H1 (cell line): ENCODE data around the gene PRLH. TPM values are rescaled to one million over a fixed set of nuclear protein-coding genes. Genes with fewer than 3 reads are reported as not detected.

Experiments
- CHD2 ChIP-seq: IDR thresholded peaks from 2 replicates; pipeline ENCODE4 v1.6.1; 2012; ENCODE audit warnings: low read length, improper control_type of control experiment
- EGR1 ChIP-seq: IDR thresholded peaks from 2 replicates; pipeline ENCODE4 v1.6.1; 2011; ENCODE audit warnings: low read depth, low read length, borderline replicate concordance
- NANOG ChIP-seq: IDR thresholded peaks from 2 replicates; pipeline ENCODE4 v1.6.1; 2011; ENCODE audit warnings: low read length, low read depth, mild to moderate bottlenecking, inconsistent platforms; ENCODE audit not compliant: insufficient read depth, poor library complexity, severe bottlenecking
- RBBP5 ChIP-seq: IDR thresholded peaks from 2 replicates; pipeline ENCODE4 v1.7.1; 2012; ENCODE audit warnings: low read depth, mild to moderate bottlenecking, inconsistent platforms, low read length, moderate library complexity, borderline replicate concordance
- polyA plus RNA-seq, 7 experiments: library from polyadenylated mRNA; depleted of rRNA in 3 of 7; stranded (reverse) in 5 of 7; unstranded in 2 of 7; fragments of >200 nt in 5 of 7; fragments of 200-250 nt in 2 of 7; gene quantifications; 1 replicate in 5 of 7; 2 replicates in 1 of 7; 4 replicates in 1 of 7; pipeline versions ENCODE4 v1.2.1 to v1.2.3, GENCODE V29; 2011 to 2013; ENCODE audit warnings: missing spikeins in 2 of 7, mixed read lengths in 2 of 7
- total RNA-seq: library from RNA; stranded (reverse); fragmentation: NEBNext Ultra II Directional; extraction: Animal tissue kit (Norgen Biotek cat#: 25700); gene quantifications from 2 replicates; pipeline ENCODE4 v1.2.1, GENCODE V29; 2021
- TF ChIP-seq, protein P1 (sequence below): IDR thresholded peaks from 2 replicates; pipeline ENCODE4 v1.6.1; 2012; ENCODE audit warnings: low read length, inconsistent platforms

PRLH gene
- total and polyA plus RNA-seq, 2 of the 8 experiments (the other 6 are each of a cell fraction or from before 2014, with no cell fraction given) = not detected

- TF ChIP-seq RBBP5 (no peak), NANOG (no peak), CHD2 (no peak), EGR1 (no peak)
- TF ChIP-seq, protein P1, sequence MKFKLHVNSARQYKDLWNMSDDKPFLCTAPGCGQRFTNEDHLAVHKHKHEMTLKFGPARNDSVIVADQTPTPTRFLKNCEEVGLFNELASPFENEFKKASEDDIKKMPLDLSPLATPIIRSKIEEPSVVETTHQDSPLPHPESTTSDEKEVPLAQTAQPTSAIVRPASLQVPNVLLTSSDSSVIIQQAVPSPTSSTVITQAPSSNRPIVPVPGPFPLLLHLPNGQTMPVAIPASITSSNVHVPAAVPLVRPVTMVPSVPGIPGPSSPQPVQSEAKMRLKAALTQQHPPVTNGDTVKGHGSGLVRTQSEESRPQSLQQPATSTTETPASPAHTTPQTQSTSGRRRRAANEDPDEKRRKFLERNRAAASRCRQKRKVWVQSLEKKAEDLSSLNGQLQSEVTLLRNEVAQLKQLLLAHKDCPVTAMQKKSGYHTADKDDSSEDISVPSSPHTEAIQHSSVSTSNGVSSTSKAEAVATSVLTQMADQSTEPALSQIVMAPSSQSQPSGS = no peak
Measured at GRCh38 chr2:237577458-237577857, 11.1 kb downstream of the PRLH start (continued).
